HepG2 (cell line): ENCODE measurements around the gene FGF21. TPM values are rescaled to one million over a fixed set of nuclear protein-coding genes. Genes with fewer than 3 reads are reported as not detected.

Source experiments
- HOXA9 ChIP-seq: sonication (generic); formaldehyde crosslinking; IDR thresholded peaks from 2 replicates; pipeline ENCODE4 v1.8.1; 2022; ENCODE audit warnings: missing genetic modification reagents, mild to moderate bottlenecking, moderate library complexity, borderline replicate concordance
- MIER2 ChIP-seq: IDR thresholded peaks from 2 replicates; pipeline ENCODE4 v1.6.1; 2016; ENCODE audit warnings: missing biosample characterization, missing genetic modification reagents
- SIX4 ChIP-seq: sonication (generic); formaldehyde crosslinking; IDR thresholded peaks from 2 replicates; pipeline ENCODE4 v1.4.0; 2020; ENCODE audit warnings: missing genetic modification reagents
- ZNF17 ChIP-seq: sonication (generic); formaldehyde crosslinking; IDR thresholded peaks from 2 replicates; pipeline ENCODE4 v1.5.0; 2020; ENCODE audit warnings: mild to moderate bottlenecking, missing genetic modification reagents
- ZNF44 ChIP-seq: sonication (generic); formaldehyde crosslinking; IDR thresholded peaks from 2 replicates; pipeline ENCODE4 v1.5.1; 2020; ENCODE audit warnings: mild to moderate bottlenecking, missing genetic modification reagents
- polyA plus RNA-seq, 8 experiments: library from polyadenylated mRNA; depleted of rRNA in 3 of 8; stranded (reverse) in 7 of 8; unstranded in 1 of 8; fragments of >200 nt; fragmentation: Illumina TruSeq in 4 of 8; extraction: Trizol in 4 of 8; gene quantifications; 2 replicates each; pipeline versions ENCODE4 v1.2.1 to v1.2.3, GENCODE V29; 2011 to 2016; ENCODE audit warnings: low read depth in 4 of 8, missing spikeins in 1 of 8, mixed read lengths in 1 of 8; ENCODE audit not compliant: insufficient read depth in 1 of 8
- total RNA-seq, 5 experiments: library from RNA; depleted of rRNA; stranded (reverse); fragments of >200 nt; fragmentation: Illumina TruSeq; extraction: Trizol; gene quantifications; 2 replicates each; pipeline ENCODE4 v1.2.3, GENCODE V29; 2016; ENCODE audit warnings: low read depth in 1 of 5
- TF ChIP-seq, protein P1 (sequence below): sonication (generic); formaldehyde crosslinking; IDR thresholded peaks from 2 replicates; pipeline ENCODE4 v1.4.0; 2020; ENCODE audit warnings: missing genetic modification reagents, mild to moderate bottlenecking, borderline replicate concordance
- TF ChIP-seq, protein P2 (sequence below): IDR thresholded peaks from 2 replicates; pipeline ENCODE4 v1.6.1; 2016
- TF ChIP-seq, protein P3 (sequence below): sonication (generic); formaldehyde crosslinking; IDR thresholded peaks from 2 replicates; pipeline ENCODE4 v1.5.1; 2020; ENCODE audit warnings: mild to moderate bottlenecking, missing genetic modification reagents, borderline replicate concordance
- TF ChIP-seq, protein P4 (sequence below): fragments of 450-650 bp; IDR thresholded peaks from 2 replicates; pipeline ENCODE4 v1.6.1; 2017; ENCODE audit warnings: mild to moderate bottlenecking
- TF ChIP-seq, protein P5 (sequence below): sonication (generic); formaldehyde crosslinking; IDR thresholded peaks from 2 replicates; pipeline ENCODE4 v1.8.0; 2022; ENCODE audit warnings: mild to moderate bottlenecking, missing genetic modification reagents, moderate library complexity
- TF ChIP-seq, protein P6 (sequence below): sonication (generic); formaldehyde crosslinking; IDR thresholded peaks from 2 replicates; pipeline ENCODE4 v1.5.0; 2020; ENCODE audit warnings: mild to moderate bottlenecking, missing genetic modification reagents

FGF21 gene
- total and polyA plus RNA-seq, 2 of the 13 experiments (the other 11 are each of a cell fraction or from before 2014, with no cell fraction given) = 0.17 TPM; not detected in 1

DNA sequence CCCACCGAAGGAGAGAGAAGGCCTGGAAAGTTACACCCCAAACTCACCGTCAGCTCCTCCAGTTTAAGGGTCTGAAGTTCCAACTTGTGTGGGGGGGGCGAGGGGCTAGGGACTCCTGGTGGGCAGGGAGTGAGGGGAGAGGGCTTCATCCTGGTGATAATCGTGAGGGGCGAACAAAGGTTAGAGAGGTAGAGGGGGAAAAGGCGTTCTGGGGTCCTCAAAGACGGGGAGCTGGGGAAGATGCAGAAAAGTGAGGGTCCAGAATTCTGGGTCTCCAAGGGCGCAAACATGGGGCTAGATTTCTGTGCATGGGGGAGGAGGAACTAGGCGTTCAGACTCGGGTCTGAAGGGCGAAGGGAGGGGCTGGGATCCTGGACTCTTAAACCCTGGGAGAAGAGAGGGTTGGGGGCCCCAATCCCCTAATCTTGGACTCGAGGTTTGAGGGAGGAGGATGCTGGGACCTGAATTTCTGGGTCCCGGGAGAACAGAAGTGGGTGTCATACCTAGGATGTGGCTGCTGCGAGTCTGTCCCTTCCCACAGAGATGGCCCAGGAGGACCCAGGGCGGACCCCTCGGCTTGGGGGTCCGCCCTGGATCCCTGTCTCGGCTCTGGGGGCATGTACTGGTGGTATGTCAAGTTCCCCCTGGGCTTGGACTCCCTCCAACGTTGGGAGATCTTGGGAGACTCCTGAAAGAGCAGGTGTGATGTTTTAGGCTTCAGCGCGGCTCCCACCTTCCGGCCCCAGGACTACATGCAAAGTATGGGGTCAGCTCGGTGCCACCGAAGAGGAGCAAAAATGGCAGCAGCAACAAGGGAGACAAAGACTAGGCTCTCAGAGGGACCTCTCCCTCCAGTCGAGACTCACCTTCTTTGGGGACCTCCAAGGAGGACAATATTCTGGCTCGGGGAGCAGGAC, 40.3 kb upstream of the FGF21 start (continued):
- TF ChIP-seq, protein P1, sequence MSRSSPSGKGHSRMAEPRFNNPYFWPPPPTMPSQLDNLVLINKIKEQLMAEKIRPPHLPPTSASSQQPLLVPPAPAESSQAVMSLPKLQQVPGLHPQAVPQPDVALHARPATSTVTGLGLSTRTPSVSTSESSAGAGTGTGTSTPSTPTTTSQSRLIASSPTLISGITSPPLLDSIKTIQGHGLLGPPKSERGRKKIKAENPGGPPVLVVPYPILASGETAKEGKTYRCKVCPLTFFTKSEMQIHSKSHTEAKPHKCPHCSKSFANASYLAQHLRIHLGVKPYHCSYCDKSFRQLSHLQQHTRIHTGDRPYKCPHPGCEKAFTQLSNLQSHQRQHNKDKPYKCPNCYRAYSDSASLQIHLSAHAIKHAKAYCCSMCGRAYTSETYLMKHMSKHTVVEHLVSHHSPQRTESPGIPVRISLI (CRISPR knock-in tag) = no peak
- TF ChIP-seq, protein P2, sequence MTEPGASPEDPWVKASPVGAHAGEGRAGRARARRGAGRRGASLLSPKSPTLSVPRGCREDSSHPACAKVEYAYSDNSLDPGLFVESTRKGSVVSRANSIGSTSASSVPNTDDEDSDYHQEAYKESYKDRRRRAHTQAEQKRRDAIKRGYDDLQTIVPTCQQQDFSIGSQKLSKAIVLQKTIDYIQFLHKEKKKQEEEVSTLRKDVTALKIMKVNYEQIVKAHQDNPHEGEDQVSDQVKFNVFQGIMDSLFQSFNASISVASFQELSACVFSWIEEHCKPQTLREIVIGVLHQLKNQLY = no peak
- TF ChIP-seq ZNF44 (CRISPR knock-in tag) (no peak), HOXA9 (CRISPR knock-in tag) (no peak), ZNF17 (CRISPR knock-in tag) (no peak), SIX4 (CRISPR knock-in tag) (no peak), MIER2 (CRISPR knock-in tag) (no peak)
- TF ChIP-seq, protein P3, sequence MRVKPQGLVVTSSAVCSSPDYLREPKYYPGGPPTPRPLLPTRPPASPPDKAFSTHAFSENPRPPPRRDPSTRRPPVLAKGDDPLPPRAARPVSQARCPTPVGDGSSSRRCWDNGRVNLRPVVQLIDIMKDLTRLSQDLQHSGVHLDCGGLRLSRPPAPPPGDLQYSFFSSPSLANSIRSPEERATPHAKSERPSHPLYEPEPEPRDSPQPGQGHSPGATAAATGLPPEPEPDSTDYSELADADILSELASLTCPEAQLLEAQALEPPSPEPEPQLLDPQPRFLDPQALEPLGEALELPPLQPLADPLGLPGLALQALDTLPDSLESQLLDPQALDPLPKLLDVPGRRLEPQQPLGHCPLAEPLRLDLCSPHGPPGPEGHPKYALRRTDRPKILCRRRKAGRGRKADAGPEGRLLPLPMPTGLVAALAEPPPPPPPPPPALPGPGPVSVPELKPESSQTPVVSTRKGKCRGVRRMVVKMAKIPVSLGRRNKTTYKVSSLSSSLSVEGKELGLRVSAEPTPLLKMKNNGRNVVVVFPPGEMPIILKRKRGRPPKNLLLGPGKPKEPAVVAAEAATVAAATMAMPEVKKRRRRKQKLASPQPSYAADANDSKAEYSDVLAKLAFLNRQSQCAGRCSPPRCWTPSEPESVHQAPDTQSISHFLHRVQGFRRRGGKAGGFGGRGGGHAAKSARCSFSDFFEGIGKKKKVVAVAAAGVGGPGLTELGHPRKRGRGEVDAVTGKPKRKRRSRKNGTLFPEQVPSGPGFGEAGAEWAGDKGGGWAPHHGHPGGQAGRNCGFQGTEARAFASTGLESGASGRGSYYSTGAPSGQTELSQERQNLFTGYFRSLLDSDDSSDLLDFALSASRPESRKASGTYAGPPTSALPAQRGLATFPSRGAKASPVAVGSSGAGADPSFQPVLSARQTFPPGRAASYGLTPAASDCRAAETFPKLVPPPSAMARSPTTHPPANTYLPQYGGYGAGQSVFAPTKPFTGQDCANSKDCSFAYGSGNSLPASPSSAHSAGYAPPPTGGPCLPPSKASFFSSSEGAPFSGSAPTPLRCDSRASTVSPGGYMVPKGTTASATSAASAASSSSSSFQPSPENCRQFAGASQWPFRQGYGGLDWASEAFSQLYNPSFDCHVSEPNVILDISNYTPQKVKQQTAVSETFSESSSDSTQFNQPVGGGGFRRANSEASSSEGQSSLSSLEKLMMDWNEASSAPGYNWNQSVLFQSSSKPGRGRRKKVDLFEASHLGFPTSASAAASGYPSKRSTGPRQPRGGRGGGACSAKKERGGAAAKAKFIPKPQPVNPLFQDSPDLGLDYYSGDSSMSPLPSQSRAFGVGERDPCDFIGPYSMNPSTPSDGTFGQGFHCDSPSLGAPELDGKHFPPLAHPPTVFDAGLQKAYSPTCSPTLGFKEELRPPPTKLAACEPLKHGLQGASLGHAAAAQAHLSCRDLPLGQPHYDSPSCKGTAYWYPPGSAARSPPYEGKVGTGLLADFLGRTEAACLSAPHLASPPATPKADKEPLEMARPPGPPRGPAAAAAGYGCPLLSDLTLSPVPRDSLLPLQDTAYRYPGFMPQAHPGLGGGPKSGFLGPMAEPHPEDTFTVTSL = peak; percentile 41; the same call in 1 of the 2 replicates
- TF ChIP-seq, protein P4, sequence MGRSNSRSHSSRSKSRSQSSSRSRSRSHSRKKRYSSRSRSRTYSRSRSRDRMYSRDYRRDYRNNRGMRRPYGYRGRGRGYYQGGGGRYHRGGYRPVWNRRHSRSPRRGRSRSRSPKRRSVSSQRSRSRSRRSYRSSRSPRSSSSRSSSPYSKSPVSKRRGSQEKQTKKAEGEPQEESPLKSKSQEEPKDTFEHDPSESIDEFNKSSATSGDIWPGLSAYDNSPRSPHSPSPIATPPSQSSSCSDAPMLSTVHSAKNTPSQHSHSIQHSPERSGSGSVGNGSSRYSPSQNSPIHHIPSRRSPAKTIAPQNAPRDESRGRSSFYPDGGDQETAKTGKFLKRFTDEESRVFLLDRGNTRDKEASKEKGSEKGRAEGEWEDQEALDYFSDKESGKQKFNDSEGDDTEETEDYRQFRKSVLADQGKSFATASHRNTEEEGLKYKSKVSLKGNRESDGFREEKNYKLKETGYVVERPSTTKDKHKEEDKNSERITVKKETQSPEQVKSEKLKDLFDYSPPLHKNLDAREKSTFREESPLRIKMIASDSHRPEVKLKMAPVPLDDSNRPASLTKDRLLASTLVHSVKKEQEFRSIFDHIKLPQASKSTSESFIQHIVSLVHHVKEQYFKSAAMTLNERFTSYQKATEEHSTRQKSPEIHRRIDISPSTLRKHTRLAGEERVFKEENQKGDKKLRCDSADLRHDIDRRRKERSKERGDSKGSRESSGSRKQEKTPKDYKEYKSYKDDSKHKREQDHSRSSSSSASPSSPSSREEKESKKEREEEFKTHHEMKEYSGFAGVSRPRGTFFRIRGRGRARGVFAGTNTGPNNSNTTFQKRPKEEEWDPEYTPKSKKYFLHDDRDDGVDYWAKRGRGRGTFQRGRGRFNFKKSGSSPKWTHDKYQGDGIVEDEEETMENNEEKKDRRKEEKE = no peak
- TF ChIP-seq, protein P5, sequence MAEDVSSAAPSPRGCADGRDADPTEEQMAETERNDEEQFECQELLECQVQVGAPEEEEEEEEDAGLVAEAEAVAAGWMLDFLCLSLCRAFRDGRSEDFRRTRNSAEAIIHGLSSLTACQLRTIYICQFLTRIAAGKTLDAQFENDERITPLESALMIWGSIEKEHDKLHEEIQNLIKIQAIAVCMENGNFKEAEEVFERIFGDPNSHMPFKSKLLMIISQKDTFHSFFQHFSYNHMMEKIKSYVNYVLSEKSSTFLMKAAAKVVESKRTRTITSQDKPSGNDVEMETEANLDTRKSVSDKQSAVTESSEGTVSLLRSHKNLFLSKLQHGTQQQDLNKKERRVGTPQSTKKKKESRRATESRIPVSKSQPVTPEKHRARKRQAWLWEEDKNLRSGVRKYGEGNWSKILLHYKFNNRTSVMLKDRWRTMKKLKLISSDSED (CRISPR knock-in tag) = no peak
- TF ChIP-seq, protein P6, sequence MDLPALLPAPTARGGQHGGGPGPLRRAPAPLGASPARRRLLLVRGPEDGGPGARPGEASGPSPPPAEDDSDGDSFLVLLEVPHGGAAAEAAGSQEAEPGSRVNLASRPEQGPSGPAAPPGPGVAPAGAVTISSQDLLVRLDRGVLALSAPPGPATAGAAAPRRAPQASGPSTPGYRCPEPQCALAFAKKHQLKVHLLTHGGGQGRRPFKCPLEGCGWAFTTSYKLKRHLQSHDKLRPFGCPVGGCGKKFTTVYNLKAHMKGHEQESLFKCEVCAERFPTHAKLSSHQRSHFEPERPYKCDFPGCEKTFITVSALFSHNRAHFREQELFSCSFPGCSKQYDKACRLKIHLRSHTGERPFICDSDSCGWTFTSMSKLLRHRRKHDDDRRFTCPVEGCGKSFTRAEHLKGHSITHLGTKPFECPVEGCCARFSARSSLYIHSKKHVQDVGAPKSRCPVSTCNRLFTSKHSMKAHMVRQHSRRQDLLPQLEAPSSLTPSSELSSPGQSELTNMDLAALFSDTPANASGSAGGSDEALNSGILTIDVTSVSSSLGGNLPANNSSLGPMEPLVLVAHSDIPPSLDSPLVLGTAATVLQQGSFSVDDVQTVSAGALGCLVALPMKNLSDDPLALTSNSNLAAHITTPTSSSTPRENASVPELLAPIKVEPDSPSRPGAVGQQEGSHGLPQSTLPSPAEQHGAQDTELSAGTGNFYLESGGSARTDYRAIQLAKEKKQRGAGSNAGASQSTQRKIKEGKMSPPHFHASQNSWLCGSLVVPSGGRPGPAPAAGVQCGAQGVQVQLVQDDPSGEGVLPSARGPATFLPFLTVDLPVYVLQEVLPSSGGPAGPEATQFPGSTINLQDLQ (CRISPR knock-in tag) = no peak
